NCI-H1092 (cell line): Measurements from ENCODE around the gene CRYBB2.
A peak's percentile ranks its signal among the peaks of the same experiment; 100 is the strongest.
"Not testable (repeated sequence)": the region's sequence is repeated elsewhere in the genome, so short reads cannot be mapped to it uniquely, and the experiment has no call there.

Source experiments
- DNase-seq: peaks from one replicate; lab custom pipeline; 2025; lab: John Stamatoyannopoulos, UW

Gene CRYBB2

DNA sequence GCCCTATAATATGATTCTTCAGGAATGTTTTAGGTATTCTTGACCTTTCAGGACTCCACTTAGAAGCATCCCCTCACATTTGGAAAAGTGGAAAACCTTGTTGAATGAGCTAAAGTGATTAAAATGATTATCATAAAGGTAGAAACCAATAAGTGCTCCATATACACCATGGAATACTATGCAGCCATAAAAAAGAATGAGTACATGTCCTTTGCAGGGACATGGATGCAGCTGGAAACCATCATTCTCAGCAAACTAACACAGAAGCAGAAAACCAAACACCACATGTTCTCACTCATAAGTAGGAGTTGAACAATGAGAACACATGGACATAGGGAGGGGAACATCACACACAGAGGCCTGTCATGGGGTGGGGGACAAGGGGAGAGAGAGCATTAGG lies 14.3 kb downstream of the CRYBB2 start:
- not testable (repeated sequence) for DNase-seq

DNA sequence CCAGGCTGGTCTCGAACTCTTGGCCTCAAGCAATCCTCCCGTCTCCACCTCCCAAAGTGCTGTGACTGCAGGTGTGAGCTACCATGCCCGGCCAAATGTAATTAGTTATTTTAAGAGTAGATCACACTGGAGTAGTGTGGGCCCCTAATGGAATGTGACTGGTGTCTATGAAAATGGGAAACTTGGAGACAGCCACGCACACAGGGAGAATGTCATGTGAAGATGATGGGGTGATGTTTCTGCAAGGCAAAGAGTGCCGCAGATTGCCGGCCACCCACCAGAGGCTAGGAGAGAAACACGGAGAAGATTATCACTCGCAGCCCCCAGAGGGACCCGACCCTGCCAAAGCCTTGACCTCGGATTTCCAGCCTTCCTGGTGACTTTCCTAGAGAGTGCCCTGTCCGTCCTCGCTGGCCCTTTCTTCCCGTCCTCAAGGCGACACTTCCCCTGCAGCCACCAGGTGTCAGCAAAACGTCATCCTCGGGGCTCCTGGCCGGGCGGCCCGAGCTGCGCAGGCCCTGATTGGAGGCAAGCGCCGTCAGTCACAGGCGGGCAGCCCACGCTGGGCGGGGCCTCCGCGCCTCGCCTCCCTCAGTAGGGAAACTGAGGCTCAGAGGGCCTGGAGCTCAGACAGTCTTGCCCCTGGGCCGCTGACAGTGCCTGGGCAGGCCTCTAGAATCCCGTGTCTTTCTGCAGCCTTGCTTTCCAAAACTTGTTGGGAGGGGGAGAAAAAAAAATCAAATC lies 16.3 kb downstream of the CRYBB2 start:
- peak; percentile 56 for DNase-seq

DNA sequence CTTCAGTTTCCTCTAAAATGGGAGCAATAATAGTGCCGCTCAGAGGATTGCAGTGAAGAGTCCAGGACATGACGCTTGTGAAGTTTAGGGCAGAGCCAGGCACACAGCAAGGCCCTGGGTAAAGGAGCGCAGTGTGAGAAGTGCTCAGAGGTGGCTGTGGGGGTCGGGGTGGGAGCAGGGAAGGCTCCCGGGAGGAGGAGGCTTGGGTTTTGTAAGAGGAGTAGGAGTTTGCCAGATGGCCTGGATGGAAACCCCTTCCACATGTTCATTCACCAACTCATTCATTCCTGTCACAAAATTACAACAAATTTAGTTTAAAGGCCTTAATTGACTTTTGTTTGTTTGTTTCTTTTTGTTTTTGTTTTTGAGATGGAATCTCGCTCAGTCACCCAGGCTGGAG lies 17.0 kb downstream of the CRYBB2 start:
- DNase-seq: no peak

DNA sequence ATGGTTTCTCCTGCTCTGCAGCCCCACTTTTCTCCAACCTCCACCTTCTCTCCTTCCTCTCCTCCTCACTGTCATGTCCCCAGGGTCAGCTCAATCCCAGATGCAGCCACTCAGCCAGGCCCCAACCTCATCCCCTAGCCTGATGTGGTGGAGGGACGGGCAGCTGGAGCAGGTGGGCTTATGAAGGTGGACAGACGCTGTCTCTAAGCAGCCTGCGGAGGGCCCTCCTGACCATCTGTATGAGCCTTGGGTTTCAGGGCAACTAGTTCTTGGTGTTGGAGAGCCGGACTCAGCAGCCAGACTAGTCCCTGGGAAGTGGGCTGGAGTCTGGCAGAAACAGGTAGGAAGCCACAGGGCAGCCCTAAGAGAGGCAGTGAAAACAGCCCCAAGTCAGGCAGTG lies 18.1 kb downstream of the CRYBB2 start:
- DNase-seq: no peak

DNA sequence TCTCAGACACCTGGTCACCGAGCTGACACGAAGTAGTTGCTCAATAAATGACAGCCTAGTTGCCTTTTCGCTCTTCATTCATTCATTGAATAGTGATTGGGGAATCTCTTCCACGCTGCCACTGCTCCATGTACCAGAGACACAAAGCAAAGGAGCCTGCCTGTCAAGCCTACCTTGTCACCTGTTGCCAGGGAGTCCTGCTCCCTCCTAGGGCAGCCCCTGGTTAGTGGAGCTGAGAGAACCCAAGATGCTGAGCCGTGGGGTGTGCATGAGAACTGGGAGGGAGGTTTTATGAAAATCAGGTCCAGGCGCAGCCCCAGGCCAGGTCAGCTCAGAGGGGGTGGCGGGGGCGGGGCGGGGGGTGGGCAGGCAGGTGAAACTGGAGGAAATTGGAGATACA lies 18.6 kb downstream of the CRYBB2 start:
- DNase-seq: not testable (repeated sequence)

DNA sequence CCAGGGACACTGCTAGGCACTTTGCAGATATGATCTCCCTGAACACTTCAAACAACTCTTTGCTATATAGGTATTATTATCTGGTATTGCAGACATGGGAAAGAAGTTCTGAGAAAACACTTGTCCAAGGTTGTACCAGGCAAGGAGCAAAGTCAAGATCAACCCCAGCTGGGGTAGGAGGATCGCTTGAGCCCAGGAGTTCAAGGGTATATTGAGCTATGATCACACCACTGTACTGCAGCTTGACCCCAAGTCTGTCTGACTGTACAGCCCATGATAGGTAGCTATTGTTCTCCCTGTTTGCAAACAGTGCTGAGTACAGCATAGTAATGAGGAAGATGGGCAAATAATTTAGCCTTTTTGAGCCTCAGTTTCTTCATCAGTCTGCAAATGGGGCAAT lies 35.7 kb downstream of the CRYBB2 start:
- not testable (repeated sequence) for DNase-seq

DNA sequence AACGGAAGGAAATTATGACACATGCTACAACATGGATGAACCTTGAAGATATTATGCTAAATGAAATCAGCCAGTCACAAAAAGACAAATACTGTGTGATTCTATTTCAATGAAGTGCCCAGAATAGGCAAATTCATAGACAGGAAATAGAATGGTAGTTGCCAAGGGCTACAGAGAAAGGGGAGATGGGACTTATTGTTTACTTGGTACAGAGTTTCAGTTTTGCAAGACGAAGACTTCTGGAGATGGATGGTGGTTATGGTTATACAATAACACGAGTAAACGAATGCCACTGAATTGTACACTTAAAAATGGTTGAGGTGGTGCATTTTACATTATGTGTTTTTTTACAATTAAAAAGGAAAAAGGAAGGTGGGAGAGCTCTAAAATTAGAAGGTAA lies 48.1 kb downstream of the CRYBB2 start:
- DNase-seq: not testable (repeated sequence)

DNA sequence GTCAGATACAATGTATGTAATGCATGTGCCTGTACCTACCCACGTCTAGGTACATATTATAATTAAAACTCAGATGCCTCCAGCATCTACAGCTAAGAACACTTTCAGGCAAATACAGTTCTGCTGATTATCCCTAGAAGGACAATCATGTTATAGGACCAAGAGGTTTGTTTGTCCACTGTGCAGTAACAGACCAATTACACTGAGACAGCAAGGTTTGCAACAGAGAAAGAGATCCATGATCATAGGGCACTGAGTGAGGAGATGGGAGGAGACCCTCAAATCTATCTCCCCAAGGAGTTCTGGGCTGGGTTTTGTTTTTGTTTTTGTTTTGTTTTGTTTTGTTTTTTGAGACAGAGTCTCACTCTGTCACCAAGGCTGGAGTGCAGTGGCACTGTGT lies 49.5 kb downstream of the CRYBB2 start:
- not testable (repeated sequence) for DNase-seq

DNA sequence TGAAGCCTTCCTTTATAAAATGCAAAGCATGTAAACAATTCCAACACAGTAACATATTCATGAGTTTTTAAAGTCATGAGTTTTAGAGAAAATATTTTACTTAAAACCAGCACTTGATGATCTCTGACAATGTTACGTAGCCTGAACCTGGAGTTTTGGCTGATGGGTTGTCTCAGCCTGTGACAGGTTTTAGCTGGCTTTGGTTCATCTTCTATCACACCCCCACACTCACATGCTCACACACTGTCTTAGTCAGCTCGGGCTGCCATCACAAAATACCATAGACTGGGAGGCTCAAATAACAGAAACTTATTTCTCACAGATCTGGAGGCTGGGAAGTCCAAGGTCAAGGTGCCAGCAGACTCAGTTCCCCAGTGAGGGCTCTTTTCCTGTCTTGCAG lies 50.6 kb downstream of the CRYBB2 start:
- not testable (repeated sequence) for DNase-seq

DNA sequence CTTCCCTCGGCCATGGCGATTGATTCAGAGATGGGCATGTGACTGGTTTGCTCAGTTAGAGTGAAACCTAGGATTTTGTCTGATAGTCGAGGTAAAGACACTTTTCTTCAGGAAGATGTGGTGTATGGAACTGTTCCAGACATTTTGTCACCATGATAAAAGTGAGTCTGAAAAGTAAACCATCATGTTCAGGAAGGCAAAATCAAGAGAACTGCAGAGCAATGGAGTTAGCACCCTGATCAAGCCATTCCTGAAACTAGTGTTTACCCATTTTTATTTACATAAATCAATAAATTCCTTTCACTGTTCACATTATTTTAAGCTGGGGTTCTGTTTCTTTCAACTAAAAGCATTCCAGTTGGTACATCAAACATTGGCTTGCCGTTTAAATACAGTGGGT lies 53.8 kb downstream of the CRYBB2 start:
- not testable (repeated sequence) for DNase-seq

DNA sequence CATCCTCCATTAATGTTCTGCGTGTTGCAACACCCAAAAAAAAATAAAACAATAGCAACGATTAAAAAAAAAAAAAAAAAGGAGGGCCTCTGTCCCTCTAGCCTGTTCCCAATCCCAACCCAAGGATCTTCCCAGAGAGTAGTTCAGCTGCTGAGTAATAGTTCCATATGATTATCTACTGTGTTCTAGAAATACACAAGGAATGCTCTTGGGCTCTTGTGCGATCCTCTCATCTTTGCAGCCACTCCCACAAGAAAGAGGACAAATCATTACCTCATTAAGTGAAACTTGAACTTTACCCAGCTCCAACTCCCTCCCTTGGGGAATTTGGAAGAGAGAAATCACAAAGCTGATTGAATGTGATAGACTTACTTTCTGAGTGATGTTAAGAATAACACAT lies 54.5 kb downstream of the CRYBB2 start:
- DNase-seq: not testable (repeated sequence)

DNA sequence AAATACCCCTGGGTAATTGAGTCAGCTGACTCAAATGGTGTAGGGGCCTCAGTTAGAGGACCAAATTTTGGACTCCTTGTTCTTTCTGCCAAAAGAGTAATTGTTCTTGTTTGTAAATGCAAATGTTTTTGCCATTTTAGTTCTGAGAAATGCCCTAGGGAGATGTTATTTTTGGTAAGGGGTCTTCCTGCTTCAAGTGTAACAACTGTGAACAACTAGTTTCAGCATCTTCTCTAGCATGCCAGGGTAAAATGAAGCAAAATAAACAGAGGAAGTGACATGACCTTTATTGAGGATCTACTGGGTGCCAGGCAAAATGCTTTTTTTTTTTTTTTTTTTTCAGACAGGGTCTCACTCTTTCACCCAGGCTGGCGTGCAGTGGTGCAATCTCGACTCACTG lies 60.7 kb downstream of the CRYBB2 start:
- DNase-seq: not testable (repeated sequence)
